ENCODE measurements around the gene ACTL10.

ACTL10 gene

GRCh38 chr20:33701629-33702450, 35.1 kb downstream of the ACTL10 start:
- TF ChIP-seq CTCF (IDR thresholded peaks at IDR 0.05; ENCODE audit: insufficient read depth, missing control alignments), result no peak
- FAIRE-seq (no peak), DNase-seq (ENCODE audit: insufficient read length, low spot score) (no peak)

- FAIRE-seq (no peak), DNase-seq (ENCODE audit: insufficient read length, low spot score) (no peak)
- no peak for TF ChIP-seq CTCF (IDR thresholded peaks at IDR 0.05; ENCODE audit: insufficient read depth, missing control alignments)
These were observed 36.1 kb downstream of the ACTL10 start for GRCh38 chr20:33702861-33703260.

- FAIRE-seq (no peak), DNase-seq (ENCODE audit: insufficient read length, low spot score) (no peak)
- no peak for TF ChIP-seq CTCF (IDR thresholded peaks at IDR 0.05; ENCODE audit: insufficient read depth, missing control alignments)
These were observed 36.9 kb downstream of the ACTL10 start for GRCh38 chr20:33703498-33704137.

GRCh38 chr20:33704197-33704924, 37.6 kb downstream of the ACTL10 start:
- no peak for DNase-seq (ENCODE audit: insufficient read length, low spot score)
- TF ChIP-seq CTCF (IDR thresholded peaks at IDR 0.05; ENCODE audit: insufficient read depth, missing control alignments), result no peak
- FAIRE-seq, result no peak

GRCh38 chr20:33707668-33708067, 40.9 kb downstream of the ACTL10 start:
- no peak for TF ChIP-seq CTCF (IDR thresholded peaks at IDR 0.05; ENCODE audit: insufficient read depth, missing control alignments)
- no peak for DNase-seq (ENCODE audit: insufficient read length, low spot score)
- no peak for FAIRE-seq

GRCh38 chr20:33709398-33709797, 42.7 kb downstream of the ACTL10 start:
- TF ChIP-seq CTCF (IDR thresholded peaks at IDR 0.05; ENCODE audit: insufficient read depth, missing control alignments), result no peak
- FAIRE-seq, result no peak
- DNase-seq (ENCODE audit: insufficient read length, low spot score), result no peak

Measured in D721Med (cell line).